ENCODE results near the gene RAPGEF6.

DNA sequence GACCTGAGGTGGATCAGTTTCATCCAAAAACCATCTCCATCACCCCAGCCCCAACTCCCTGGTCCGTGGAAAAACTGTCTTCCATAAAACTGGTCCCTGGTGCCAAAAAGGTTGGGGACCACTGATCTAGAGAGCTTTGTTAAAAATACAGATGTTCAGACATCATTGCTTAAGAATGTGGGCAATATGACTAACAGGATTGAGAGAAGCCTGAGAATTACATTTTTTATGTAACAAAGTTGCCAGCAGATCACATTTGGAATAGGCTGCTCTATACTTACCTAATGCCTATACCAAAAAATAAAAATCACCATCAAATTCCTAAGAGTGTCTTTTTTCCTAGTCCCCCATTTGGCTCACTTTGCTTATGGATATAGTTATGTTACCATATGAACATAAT is 143.3 kb downstream of the RAPGEF6 start:
- TF ChIP-seq GATA3 (IDR thresholded peaks at IDR 0.05; ENCODE audit: low read depth, low read length), result no peak
- TF ChIP-seq GATA2 (IDR thresholded peaks at IDR 0.05; ENCODE audit: low read depth, low read length), result no peak
